ENCODE measurements around the gene HSP90AA1. TPM values are rescaled to one million over a fixed set of nuclear protein-coding genes. Genes with fewer than 3 reads are reported as not detected.

The HSP90AA1 gene
- total and polyA plus RNA-seq, 2 of the 8 experiments (the other 6 are each of a cell fraction or from before 2014, with no cell fraction given), result 339 to 878 TPM

- TF ChIP-seq, protein P1, sequence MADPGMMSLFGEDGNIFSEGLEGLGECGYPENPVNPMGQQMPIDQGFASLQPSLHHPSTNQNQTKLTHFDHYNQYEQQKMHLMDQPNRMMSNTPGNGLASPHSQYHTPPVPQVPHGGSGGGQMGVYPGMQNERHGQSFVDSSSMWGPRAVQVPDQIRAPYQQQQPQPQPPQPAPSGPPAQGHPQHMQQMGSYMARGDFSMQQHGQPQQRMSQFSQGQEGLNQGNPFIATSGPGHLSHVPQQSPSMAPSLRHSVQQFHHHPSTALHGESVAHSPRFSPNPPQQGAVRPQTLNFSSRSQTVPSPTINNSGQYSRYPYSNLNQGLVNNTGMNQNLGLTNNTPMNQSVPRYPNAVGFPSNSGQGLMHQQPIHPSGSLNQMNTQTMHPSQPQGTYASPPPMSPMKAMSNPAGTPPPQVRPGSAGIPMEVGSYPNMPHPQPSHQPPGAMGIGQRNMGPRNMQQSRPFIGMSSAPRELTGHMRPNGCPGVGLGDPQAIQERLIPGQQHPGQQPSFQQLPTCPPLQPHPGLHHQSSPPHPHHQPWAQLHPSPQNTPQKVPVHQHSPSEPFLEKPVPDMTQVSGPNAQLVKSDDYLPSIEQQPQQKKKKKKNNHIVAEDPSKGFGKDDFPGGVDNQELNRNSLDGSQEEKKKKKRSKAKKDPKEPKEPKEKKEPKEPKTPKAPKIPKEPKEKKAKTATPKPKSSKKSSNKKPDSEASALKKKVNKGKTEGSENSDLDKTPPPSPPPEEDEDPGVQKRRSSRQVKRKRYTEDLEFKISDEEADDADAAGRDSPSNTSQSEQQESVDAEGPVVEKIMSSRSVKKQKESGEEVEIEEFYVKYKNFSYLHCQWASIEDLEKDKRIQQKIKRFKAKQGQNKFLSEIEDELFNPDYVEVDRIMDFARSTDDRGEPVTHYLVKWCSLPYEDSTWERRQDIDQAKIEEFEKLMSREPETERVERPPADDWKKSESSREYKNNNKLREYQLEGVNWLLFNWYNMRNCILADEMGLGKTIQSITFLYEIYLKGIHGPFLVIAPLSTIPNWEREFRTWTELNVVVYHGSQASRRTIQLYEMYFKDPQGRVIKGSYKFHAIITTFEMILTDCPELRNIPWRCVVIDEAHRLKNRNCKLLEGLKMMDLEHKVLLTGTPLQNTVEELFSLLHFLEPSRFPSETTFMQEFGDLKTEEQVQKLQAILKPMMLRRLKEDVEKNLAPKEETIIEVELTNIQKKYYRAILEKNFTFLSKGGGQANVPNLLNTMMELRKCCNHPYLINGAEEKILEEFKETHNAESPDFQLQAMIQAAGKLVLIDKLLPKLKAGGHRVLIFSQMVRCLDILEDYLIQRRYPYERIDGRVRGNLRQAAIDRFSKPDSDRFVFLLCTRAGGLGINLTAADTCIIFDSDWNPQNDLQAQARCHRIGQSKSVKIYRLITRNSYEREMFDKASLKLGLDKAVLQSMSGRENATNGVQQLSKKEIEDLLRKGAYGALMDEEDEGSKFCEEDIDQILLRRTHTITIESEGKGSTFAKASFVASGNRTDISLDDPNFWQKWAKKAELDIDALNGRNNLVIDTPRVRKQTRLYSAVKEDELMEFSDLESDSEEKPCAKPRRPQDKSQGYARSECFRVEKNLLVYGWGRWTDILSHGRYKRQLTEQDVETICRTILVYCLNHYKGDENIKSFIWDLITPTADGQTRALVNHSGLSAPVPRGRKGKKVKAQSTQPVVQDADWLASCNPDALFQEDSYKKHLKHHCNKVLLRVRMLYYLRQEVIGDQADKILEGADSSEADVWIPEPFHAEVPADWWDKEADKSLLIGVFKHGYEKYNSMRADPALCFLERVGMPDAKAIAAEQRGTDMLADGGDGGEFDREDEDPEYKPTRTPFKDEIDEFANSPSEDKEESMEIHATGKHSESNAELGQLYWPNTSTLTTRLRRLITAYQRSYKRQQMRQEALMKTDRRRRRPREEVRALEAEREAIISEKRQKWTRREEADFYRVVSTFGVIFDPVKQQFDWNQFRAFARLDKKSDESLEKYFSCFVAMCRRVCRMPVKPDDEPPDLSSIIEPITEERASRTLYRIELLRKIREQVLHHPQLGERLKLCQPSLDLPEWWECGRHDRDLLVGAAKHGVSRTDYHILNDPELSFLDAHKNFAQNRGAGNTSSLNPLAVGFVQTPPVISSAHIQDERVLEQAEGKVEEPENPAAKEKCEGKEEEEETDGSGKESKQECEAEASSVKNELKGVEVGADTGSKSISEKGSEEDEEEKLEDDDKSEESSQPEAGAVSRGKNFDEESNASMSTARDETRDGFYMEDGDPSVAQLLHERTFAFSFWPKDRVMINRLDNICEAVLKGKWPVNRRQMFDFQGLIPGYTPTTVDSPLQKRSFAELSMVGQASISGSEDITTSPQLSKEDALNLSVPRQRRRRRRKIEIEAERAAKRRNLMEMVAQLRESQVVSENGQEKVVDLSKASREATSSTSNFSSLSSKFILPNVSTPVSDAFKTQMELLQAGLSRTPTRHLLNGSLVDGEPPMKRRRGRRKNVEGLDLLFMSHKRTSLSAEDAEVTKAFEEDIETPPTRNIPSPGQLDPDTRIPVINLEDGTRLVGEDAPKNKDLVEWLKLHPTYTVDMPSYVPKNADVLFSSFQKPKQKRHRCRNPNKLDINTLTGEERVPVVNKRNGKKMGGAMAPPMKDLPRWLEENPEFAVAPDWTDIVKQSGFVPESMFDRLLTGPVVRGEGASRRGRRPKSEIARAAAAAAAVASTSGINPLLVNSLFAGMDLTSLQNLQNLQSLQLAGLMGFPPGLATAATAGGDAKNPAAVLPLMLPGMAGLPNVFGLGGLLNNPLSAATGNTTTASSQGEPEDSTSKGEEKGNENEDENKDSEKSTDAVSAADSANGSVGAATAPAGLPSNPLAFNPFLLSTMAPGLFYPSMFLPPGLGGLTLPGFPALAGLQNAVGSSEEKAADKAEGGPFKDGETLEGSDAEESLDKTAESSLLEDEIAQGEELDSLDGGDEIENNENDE (IDR thresholded peaks at IDR 0.05; ENCODE audit: insufficient replicate concordance, low read length), result no peak
- TF ChIP-seq POU5F1 (IDR thresholded peaks at IDR 0.05; ENCODE audit: low read depth, low read length) (no peak), ZNF274 (IDR thresholded peaks at IDR 0.05; ENCODE audit: borderline replicate concordance, extremely low read depth, low read length) (no peak), HDAC6 (IDR thresholded peaks at IDR 0.05; ENCODE audit: low read depth, low read length) (no peak)
These were observed 20.8 kb downstream of the HSP90AA1 start (continued) for GRCh38 chr14:102066041-102066451.

Data from H1 (cell line).